GM10266 (cell line): ENCODE data around the gene AKT2.

ENCODE experiments used
- DNase-seq: peaks from one replicate; pipeline ENCODE4 v3.0.0; 2012; ENCODE audit errors: extremely low spot score
- TF ChIP-seq, protein P1 (sequence below): IDR thresholded peaks from 2 replicates; pipeline ENCODE4 v1.5.1; 2012; ENCODE audit warnings: mild to moderate bottlenecking, low read depth; ENCODE audit not compliant: control insufficient read depth, insufficient read depth; ENCODE audit errors: missing control alignments

The AKT2 gene

DNA sequence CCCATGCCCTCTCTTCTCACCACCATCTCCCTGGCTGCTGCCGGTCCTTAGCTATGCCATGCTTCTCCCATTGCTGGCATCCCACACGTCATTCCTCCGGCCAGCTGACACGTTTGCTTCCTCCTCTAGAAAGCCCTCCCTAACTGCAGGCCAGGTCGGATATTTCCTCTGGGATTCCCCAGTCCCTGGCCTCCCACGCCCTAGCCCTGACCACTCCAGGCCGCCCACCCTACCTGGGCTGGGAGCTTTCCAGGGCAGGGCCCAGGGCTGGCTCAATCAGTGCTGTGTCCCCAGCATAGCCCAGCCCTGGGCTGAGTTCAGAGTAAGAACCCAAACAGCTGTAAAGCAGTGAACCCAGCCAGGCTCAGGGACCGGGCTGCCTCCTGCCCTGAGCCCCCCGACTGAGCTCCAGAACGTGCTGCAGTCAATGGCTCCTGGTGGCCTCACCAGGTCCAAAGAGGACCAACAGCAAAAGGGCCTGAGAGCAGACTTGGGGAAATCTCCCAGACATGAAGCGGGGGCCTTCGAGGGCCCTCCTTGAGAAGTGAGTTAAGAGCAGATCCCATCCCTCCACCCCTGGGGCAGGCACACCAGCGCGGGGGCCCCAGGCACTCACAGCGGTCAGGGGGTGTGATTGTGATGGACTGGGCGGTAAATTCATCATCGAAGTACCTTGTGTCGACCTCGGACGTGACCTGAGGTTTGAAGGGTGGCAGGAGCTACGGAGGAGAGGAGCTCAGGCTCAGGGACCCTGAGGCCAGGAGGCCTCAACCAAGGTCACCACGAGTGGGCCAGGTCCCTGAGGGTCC, 50.5 kb downstream of the AKT2 start:
- TF ChIP-seq, protein P1, sequence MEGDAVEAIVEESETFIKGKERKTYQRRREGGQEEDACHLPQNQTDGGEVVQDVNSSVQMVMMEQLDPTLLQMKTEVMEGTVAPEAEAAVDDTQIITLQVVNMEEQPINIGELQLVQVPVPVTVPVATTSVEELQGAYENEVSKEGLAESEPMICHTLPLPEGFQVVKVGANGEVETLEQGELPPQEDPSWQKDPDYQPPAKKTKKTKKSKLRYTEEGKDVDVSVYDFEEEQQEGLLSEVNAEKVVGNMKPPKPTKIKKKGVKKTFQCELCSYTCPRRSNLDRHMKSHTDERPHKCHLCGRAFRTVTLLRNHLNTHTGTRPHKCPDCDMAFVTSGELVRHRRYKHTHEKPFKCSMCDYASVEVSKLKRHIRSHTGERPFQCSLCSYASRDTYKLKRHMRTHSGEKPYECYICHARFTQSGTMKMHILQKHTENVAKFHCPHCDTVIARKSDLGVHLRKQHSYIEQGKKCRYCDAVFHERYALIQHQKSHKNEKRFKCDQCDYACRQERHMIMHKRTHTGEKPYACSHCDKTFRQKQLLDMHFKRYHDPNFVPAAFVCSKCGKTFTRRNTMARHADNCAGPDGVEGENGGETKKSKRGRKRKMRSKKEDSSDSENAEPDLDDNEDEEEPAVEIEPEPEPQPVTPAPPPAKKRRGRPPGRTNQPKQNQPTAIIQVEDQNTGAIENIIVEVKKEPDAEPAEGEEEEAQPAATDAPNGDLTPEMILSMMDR = no peak
- DNase-seq = no peak

DNA sequence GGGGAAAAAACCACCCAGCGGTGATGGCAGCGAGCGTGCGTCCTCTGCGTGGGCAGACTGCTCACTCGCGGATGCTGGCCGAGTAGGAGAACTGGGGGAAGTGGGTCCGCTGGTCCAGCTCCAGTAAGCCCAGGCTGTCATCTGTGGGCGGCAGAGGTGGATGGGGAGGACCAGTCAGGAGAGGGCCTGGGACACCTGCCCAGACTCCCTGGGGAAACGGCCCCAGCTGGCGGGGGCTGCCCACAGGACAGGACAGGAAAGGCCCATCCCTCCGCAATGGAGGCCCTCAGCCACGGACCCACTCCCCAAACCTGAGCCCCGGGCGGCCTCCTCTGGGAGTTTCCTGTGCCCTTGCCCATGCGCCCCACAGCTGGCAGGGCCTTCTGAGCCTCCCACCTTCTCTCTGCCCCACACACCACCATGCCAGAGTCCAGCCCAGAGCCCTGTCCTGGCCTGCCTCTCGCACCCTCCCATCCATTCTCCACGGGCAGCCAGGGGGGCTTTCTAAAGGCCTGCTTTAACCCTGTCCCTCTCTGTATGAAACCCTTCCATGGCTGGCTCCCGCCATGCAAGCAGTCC, 51.2 kb downstream of the AKT2 start:
- TF ChIP-seq, protein P1 = no peak

DNA sequence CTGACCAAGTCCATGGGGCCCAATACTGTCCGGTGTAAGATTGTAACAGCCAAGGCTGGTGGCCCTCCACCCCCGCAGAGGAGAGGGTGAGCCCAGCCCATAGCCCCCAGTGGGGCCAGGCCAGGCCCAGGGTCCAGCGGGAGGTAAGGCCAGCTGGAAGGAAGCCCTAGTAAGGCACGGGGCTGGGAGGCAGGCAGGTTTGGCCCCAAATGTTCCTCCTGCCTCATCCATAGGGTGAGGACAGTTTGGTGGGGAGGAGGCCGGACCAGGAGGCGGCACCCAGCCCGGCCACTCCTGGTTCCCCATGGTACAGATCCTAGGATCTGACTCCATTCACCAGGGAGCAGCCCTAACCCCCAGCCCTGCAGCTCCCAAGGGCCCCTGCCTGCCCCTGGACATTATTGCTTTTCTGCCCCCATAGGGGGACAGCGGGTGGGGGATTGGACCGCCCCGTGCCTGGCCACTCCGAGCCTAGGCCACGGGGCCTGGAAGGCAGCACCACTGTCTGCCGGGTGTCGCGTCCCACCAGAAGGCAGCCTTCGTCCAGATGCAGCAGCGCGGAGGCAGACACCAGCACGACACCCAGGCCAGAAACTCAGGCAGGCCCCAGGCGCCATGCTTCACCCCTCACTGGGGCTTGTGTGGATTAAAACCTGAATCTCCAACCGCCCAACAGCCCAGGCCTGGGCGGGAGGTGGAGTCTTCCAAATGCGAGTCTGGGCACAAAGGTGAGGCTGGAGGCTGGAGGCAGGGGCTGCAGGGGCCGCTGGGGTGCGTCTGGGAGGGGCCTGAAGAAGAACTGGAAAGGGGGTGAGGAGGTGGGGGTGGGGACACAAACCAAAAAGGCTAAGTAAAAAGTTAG, 52.0 kb downstream of the AKT2 start:
- DNase-seq = no peak
- TF ChIP-seq, protein P1 = no peak

More for the DNA sequence above, 51.2 kb downstream of the AKT2 start:
- no peak for DNase-seq

DNA sequence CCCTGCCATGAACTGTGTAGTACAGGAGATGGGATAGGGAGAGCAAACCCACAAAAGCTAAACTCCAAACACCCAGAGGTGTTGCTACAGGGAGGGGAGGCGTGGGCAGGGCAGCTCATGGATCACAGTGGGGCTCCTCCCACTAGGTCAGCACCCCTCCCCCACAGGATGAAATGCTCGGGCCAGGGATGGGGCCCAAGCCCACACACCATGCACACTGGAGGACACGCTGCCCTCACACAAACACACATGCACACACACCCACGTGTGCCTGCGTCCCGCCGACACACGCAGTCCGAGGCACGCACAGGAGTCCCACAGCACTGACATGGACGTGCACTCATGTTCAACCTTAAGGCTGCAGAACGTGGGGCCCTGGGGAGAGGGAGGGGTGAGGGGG, 52.7 kb downstream of the AKT2 start:
- TF ChIP-seq, protein P1 = no peak

DNA sequence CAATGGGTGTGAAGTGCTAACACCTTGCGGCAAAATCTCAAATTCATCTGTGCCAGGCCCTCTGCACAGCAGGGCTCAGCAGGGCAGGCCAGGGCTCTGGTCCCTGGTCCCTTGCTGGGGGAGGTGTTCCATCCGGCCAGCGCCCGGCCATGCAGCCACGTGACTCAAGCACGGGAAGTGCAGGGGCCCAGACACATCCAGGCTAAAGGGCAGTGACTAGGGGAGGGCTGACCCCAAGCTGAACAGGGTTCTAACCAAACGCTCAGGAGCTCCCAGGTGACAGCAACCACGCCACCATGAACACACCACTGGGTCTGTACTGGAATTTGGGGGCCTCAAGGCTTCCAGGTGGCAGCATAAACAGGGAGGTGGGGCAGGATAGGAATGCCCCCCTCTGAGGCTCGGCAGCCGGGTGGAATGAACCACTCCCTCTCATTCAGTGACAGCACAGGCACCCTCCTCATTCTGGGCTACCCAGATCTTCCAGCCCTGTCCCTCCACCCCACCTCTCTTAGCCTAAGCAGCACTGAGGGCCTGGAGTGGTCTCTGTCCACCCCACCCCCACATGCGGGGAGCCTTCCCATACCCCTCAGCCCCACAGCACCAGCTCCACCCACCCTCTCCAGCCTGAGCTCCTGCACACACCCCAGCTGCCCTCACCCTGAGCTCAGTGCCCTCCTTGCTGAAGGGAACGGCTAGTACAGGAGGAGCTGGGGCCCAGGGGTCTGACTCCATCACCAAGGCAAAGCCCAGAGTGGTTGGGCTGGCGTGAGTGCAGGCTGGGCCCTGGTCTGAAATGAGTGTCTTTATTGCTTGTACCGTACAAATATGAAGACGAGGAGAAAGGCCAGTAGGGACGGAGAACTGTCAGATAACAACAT, 53.4 kb downstream of the AKT2 start:
- no peak for DNase-seq
- TF ChIP-seq, protein P1 = no peak

More for the DNA sequence above, 52.7 kb downstream of the AKT2 start:
- no peak for DNase-seq

DNA sequence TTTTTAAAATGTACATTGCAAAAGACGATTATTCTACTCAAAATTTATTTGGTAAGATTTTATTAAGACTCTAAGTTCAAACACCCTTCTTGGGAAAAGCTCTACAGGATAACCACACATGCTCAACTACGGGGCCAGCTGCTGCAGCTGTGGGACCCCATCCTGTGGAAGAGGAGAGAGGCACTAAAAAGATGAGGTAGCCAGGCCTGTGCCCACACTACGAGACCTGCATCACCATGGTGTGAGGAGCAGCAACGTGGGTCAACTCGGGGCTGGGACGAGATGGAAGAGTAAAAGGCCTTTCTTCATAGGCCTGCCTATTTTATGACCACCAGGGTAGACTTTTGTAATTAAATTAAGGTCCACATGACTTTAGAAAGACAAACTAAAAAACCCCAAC, 54.1 kb downstream of the AKT2 start:
- TF ChIP-seq, protein P1 = no peak

More for the DNA sequence above, 54.1 kb downstream of the AKT2 start:
- no peak for DNase-seq
